SK-N-SH treated with all-trans-retinoic acid at 6 μM for 48 hours (cell line): ENCODE data around the gene KRT20.

Experiments
- ATAC-seq: fragments of 200-7000 bp; cut with Tn5 transposase; 3 replicates; pipeline ENCODE4 v1.9.1; 2020; ENCODE audit warnings: mild to moderate bottlenecking, moderate library complexity
- ARNTL ChIP-seq: fragments of 450-650 bp; formaldehyde crosslinking; IDR thresholded peaks from 2 replicates; pipeline ENCODE4 v1.5.0; 2020; ENCODE audit warnings: low read depth, mild to moderate bottlenecking, moderate library complexity, borderline replicate concordance
- CSDC2 ChIP-seq: fragments of 250-450 bp; sonication (Bioruptor Pico); IDR thresholded peaks from 2 replicates; pipeline ENCODE4 v1.5.0; 2020; ENCODE audit warnings: mild to moderate bottlenecking, moderate library complexity
- ESRRG ChIP-seq: fragments of 250-450 bp; sonication (Bioruptor Pico); IDR thresholded peaks from 2 replicates; pipeline ENCODE4 v1.6.1; 2021; ENCODE audit warnings: mild to moderate bottlenecking
- GLIS3 ChIP-seq: fragments of 250-450 bp; sonication (Bioruptor Pico); IDR thresholded peaks from 2 replicates; pipeline ENCODE4 v1.5.0; 2020; ENCODE audit warnings: mild to moderate bottlenecking, moderate library complexity
- ISL1 ChIP-seq: fragments of 250-450 bp; sonication (Bioruptor Pico); IDR thresholded peaks from 2 replicates; pipeline ENCODE4 v2.1.2; 2022; ENCODE audit warnings: mild to moderate bottlenecking, moderate library complexity
- PPARA ChIP-seq: fragments of 250-450 bp; sonication (Bioruptor Pico); IDR thresholded peaks from 2 replicates; pipeline ENCODE4 v1.5.0; 2020; ENCODE audit warnings: mild to moderate bottlenecking, borderline replicate concordance
- RARB ChIP-seq: fragments of 250-450 bp; sonication (Bioruptor Pico); IDR thresholded peaks from 2 replicates; pipeline ENCODE4 v1.8.0; 2021; ENCODE audit warnings: mild to moderate bottlenecking, moderate library complexity
- SNAI2 ChIP-seq: fragments of 250-450 bp; sonication (Bioruptor Pico); IDR thresholded peaks from 2 replicates; pipeline ENCODE4 v1.5.0; 2020; ENCODE audit warnings: mild to moderate bottlenecking, moderate library complexity
- TCF4 ChIP-seq: fragments of 250-450 bp; sonication (Bioruptor Pico); IDR thresholded peaks from 2 replicates; pipeline ENCODE4 v1.8.0; 2021; ENCODE audit warnings: mild to moderate bottlenecking, moderate library complexity, borderline replicate concordance
- TOX ChIP-seq: fragments of 250-450 bp; sonication (Bioruptor Pico); IDR thresholded peaks from 2 replicates; pipeline ENCODE4 v1.8.0; 2021; ENCODE audit warnings: mild to moderate bottlenecking, moderate library complexity, borderline replicate concordance
- ZC3H10 ChIP-seq: fragments of 250-450 bp; sonication (Bioruptor Pico); IDR thresholded peaks from 2 replicates; pipeline ENCODE4 v1.5.1; 2021; ENCODE audit warnings: mild to moderate bottlenecking, moderate library complexity
- ZFP30 ChIP-seq: fragments of 450-650 bp; formaldehyde crosslinking; IDR thresholded peaks from 2 replicates; pipeline ENCODE4 v1.5.0; 2022; ENCODE audit warnings: mild to moderate bottlenecking, moderate library complexity
- ZNF565 ChIP-seq: fragments of 450-650 bp; formaldehyde crosslinking; conservative IDR thresholded peaks from 2 replicates; pipeline ENCODE4 v1.5.0; 2020; ENCODE audit warnings: low read depth, mild to moderate bottlenecking, moderate library complexity
- ZNF70 ChIP-seq: fragments of 450-650 bp; formaldehyde crosslinking; IDR thresholded peaks from 2 replicates; pipeline ENCODE4 v1.5.0; 2020; ENCODE audit warnings: mild to moderate bottlenecking, moderate library complexity
- ZNF8 ChIP-seq: fragments of 450-650 bp; formaldehyde crosslinking; IDR thresholded peaks from 2 replicates; pipeline ENCODE4 v1.5.0; 2020; ENCODE audit warnings: mild to moderate bottlenecking, moderate library complexity
- TF ChIP-seq, protein P1 (sequence below): fragments of 250-450 bp; sonication (Bioruptor Pico); IDR thresholded peaks from 2 replicates; pipeline ENCODE4 v1.8.0; 2020; ENCODE audit warnings: mild to moderate bottlenecking, moderate library complexity, borderline replicate concordance
- TF ChIP-seq, protein P2 (sequence below): fragments of 250-450 bp; sonication (Bioruptor Pico); IDR thresholded peaks from 2 replicates; pipeline ENCODE4 v1.5.1; 2021; ENCODE audit warnings: mild to moderate bottlenecking, moderate library complexity
- TF ChIP-seq, protein P3 (sequence below): fragments of 250-450 bp; sonication (Bioruptor Pico); IDR thresholded peaks from 2 replicates; pipeline ENCODE4 v1.5.0; 2020; ENCODE audit warnings: mild to moderate bottlenecking, moderate library complexity
- TF ChIP-seq, protein P4 (sequence below): fragments of 250-450 bp; sonication (Bioruptor Pico); IDR thresholded peaks from 2 replicates; pipeline ENCODE4 v1.8.0; 2021; ENCODE audit warnings: low read depth, mild to moderate bottlenecking, moderate library complexity, borderline replicate concordance

Gene KRT20

DNA sequence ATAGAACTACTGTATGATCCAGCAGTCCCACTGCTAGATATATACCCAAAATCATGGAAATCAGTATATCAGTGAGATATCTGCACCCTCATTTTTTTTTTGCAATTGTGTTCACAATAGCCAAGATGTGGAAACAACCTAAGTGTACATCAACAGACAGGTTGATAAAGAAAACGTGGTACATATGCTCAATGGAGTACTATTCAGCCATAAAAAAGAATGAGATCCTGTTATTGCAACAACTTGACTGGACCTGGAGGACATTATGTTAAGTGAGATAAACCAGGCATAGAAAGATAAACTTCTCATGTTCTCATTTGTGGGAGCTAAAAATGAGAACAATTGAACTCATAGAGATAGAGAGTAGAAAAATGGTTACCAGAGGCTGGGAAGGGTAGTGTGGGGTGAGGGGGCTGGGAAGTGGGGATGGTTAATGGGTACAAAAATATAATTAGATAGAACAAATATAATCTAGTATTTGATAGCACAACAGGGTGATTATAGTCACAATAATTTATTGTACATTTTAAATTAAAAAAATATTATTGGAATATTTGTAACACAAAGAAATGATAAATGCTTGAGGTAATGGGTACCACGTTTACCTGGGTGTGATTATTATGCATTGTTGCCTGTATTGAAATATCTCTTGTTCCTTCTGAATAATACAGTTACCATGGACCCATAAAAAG lies 54.8 kb downstream of the KRT20 start (continued):
- TF ChIP-seq ZC3H10 (CRISPR knock-in tag) (no peak), RARB (no peak)

DNA sequence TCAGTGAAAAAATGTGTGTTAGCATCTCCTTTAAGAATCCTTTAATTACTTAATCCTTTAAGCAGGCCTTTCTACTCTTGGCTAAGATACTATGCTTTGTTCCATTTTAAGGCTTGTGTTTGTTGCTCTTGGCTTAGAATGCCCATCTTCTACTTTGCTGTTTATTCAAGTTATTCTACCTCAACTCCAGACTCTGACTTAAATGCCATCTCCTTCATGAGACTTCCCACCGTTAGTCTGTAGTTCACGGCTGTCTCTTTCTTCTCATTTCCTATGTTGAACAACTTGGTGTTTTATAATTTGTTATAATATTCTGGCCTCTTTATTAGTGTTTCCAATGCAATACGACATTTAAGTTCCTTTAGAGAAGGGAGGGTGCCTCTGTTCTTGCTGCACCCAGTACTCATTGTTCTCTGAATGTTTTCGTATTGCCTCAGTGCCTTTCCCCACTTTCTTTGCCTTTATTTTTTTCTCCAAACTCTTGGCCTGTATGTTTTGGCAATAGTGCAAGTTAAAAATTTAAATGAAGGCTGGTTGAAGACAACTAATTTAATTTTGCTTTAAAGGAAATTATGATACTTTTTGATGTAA lies 56.5 kb downstream of the KRT20 start:
- no peak for ATAC-seq
- no peak for TF ChIP-seq GLIS3 (CRISPR knock-in tag)
- no peak for TF ChIP-seq CSDC2 (CRISPR knock-in tag)
- TF ChIP-seq ESRRG (CRISPR knock-in tag), result no peak
- TF ChIP-seq ZNF8 (CRISPR knock-in tag), result no peak
- TF ChIP-seq PPARA (CRISPR knock-in tag), result no peak
- TF ChIP-seq, protein P1, sequence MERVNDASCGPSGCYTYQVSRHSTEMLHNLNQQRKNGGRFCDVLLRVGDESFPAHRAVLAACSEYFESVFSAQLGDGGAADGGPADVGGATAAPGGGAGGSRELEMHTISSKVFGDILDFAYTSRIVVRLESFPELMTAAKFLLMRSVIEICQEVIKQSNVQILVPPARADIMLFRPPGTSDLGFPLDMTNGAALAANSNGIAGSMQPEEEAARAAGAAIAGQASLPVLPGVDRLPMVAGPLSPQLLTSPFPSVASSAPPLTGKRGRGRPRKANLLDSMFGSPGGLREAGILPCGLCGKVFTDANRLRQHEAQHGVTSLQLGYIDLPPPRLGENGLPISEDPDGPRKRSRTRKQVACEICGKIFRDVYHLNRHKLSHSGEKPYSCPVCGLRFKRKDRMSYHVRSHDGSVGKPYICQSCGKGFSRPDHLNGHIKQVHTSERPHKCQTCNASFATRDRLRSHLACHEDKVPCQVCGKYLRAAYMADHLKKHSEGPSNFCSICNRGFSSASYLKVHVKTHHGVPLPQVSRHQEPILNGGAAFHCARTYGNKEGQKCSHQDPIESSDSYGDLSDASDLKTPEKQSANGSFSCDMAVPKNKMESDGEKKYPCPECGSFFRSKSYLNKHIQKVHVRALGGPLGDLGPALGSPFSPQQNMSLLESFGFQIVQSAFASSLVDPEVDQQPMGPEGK (CRISPR knock-in tag), result no peak
- no peak for TF ChIP-seq SNAI2 (CRISPR knock-in tag)
- no peak for TF ChIP-seq TOX (CRISPR knock-in tag)
- TF ChIP-seq ZC3H10 (CRISPR knock-in tag), result no peak

DNA sequence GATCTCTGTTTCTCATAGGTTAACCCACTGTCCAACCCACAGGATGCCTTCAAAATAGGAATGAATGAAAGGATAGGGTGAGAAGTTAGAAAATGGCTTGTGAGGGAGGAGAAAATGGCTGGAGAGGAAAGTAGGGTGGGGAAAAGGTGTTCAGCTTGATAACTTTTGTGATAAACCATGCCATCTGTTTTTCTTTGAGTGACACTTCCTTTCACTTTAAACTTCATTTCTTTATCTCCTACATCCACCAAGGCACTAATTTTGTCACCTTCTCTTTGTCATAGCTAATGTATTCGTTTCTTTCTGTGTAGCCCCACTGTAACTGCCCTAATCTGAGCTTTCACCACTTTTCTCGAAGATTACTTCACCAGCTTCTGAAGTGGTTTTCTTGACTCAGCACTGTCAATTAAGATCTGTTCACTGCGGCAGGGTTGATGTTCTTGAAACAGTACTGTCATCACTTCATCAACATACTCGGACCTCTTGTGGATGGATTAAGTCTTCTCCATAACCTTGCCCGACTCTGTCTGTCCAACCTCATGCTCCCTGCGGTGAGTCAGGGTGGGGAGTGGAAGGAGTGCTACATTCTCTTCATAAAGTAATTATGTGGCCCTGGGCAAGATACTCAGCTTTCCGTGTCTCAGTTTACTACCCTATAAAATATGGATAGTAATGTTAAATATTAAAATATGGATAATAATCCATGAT lies 57.1 kb downstream of the KRT20 start:
- TF ChIP-seq ZNF565 (CRISPR knock-in tag) (no peak), ARNTL (CRISPR knock-in tag) (no peak), TCF4 (no peak), ISL1 (no peak), GLIS3 (CRISPR knock-in tag) (no peak), ESRRG (CRISPR knock-in tag) (no peak), ZNF70 (CRISPR knock-in tag) (no peak), ZFP30 (no peak), ZNF8 (CRISPR knock-in tag) (no peak), SNAI2 (CRISPR knock-in tag) (no peak), ZC3H10 (CRISPR knock-in tag) (no peak)
- TF ChIP-seq, protein P2, sequence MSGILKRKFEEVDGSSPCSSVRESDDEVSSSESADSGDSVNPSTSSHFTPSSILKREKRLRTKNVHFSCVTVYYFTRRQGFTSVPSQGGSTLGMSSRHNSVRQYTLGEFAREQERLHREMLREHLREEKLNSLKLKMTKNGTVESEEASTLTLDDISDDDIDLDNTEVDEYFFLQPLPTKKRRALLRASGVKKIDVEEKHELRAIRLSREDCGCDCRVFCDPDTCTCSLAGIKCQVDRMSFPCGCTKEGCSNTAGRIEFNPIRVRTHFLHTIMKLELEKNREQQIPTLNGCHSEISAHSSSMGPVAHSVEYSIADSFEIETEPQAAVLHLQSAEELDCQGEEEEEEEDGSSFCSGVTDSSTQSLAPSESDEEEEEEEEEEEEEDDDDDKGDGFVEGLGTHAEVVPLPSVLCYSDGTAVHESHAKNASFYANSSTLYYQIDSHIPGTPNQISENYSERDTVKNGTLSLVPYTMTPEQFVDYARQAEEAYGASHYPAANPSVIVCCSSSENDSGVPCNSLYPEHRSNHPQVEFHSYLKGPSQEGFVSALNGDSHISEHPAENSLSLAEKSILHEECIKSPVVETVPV (CRISPR knock-in tag), result no peak
- TF ChIP-seq, protein P1 (CRISPR knock-in tag), result no peak
- TF ChIP-seq, protein P3, sequence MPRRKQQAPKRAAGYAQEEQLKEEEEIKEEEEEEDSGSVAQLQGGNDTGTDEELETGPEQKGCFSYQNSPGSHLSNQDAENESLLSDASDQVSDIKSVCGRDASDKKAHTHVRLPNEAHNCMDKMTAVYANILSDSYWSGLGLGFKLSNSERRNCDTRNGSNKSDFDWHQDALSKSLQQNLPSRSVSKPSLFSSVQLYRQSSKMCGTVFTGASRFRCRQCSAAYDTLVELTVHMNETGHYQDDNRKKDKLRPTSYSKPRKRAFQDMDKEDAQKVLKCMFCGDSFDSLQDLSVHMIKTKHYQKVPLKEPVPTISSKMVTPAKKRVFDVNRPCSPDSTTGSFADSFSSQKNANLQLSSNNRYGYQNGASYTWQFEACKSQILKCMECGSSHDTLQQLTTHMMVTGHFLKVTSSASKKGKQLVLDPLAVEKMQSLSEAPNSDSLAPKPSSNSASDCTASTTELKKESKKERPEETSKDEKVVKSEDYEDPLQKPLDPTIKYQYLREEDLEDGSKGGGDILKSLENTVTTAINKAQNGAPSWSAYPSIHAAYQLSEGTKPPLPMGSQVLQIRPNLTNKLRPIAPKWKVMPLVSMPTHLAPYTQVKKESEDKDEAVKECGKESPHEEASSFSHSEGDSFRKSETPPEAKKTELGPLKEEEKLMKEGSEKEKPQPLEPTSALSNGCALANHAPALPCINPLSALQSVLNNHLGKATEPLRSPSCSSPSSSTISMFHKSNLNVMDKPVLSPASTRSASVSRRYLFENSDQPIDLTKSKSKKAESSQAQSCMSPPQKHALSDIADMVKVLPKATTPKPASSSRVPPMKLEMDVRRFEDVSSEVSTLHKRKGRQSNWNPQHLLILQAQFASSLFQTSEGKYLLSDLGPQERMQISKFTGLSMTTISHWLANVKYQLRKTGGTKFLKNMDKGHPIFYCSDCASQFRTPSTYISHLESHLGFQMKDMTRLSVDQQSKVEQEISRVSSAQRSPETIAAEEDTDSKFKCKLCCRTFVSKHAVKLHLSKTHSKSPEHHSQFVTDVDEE (CRISPR knock-in tag), result no peak
- TF ChIP-seq, protein P4, sequence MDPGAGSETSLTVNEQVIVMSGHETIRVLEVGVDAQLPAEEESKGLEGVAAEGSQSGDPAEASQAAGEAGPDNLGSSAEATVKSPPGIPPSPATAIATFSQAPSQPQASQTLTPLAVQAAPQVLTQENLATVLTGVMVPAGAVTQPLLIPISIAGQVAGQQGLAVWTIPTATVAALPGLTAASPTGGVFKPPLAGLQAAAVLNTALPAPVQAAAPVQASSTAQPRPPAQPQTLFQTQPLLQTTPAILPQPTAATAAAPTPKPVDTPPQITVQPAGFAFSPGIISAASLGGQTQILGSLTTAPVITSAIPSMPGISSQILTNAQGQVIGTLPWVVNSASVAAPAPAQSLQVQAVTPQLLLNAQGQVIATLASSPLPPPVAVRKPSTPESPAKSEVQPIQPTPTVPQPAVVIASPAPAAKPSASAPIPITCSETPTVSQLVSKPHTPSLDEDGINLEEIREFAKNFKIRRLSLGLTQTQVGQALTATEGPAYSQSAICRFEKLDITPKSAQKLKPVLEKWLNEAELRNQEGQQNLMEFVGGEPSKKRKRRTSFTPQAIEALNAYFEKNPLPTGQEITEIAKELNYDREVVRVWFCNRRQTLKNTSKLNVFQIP (CRISPR knock-in tag), result no peak
- no peak for ATAC-seq
